Kidney (tissue), 14 donors: Measurements from ENCODE around the gene NOL9. TPM values are rescaled to one million over a fixed set of nuclear protein-coding genes. Genes with fewer than 3 reads are reported as not detected.
A peak's percentile ranks its signal among the peaks of the same experiment; 100 is the strongest.

Experiments used
- DNase-seq, 5 donors: peaks; one replicate each; pipeline ENCODE4 v3.0.0-alpha.2; 2013 to 2020
- FAIRE-seq: peaks from 2 replicates; lab custom pipeline; 2012; peaks lifted over from hg19 to GRCh38; lab: Jason Lieb, UNC
- H3K27ac ChIP-seq, 2 donors: one replicate each; pipeline ENCODE4 v1.7.0; 2013; ENCODE audit warnings: low read depth in 2 of 2, low read length in 2 of 2, inconsistent platforms in 1 of 2
- H3K27me3 ChIP-seq: one replicate; pipeline ENCODE4 v1.7.1; 2013; ENCODE audit warnings: low read length, inconsistent platforms; ENCODE audit not compliant: control insufficient read depth, insufficient read depth
- H3K36me3 ChIP-seq, 3 donors: one replicate each; pipeline versions ENCODE4 v1.7.0 to v1.7.1; 2013; ENCODE audit warnings: low read length in 3 of 3, control low read depth in 1 of 3, inconsistent platforms in 1 of 3; ENCODE audit not compliant: insufficient read depth in 3 of 3, control insufficient read depth in 2 of 3
- H3K4me1 ChIP-seq, 3 donors: one replicate each; pipeline versions ENCODE4 v1.7.0 to v1.7.1; 2013; ENCODE audit warnings: low read length in 3 of 3, inconsistent platforms in 1 of 3, low read depth in 1 of 3; ENCODE audit not compliant: control insufficient read depth in 2 of 3, insufficient read depth in 2 of 3
- H3K4me3 ChIP-seq, 3 donors: one replicate each; pipeline versions ENCODE4 v1.7.0 to v1.8.1; 2013; ENCODE audit warnings: low read length in 3 of 3, control low read depth in 1 of 3, inconsistent platforms in 1 of 3
- H3K9ac ChIP-seq, 3 donors: one replicate each; pipeline versions ENCODE4 v1.7.0 to v1.7.1; 2013; ENCODE audit warnings: low read length in 3 of 3, control low read depth in 1 of 3, inconsistent platforms in 1 of 3
- H3K9me3 ChIP-seq, 3 donors: one replicate each; pipeline versions ENCODE4 v1.7.0 to v1.7.1; 2013; ENCODE audit warnings: low read length in 3 of 3, control low read depth in 1 of 3, inconsistent platforms in 1 of 3; ENCODE audit not compliant: control insufficient read depth in 2 of 3, insufficient read depth in 1 of 3
- intact Hi-C: fragments of 100-400 bp; cut with DNase I; formaldehyde crosslinking; loops from one replicate; pipeline ENCODE4 v1.11.1; 2022
- polyA plus RNA-seq: library from polyadenylated mRNA; stranded (reverse); fragments of 350-450 nt; fragmentation: Illumina TruSeq; extraction: RNeasy Lipid Tissue Mini Kit (QIAGEN cat#74804); gene quantifications from one replicate; pipeline ENCODE4 v1.2.3, GENCODE V29; 2014; ENCODE audit warnings: low read depth, low replicate concordance; ENCODE audit not compliant: insufficient read depth
- total RNA-seq: library from RNA; stranded (reverse); fragmentation: NEBNext Ultra II Directional; extraction: Animal tissue kit (Norgen Biotek cat#: 25700); gene quantifications from one replicate; pipeline ENCODE4 v1.2.1, GENCODE V29; 2021
- TF ChIP-seq, protein P1 (sequence below): IDR thresholded peaks from 3 replicates; pipeline ENCODE4 v1.5.1; 2012; ENCODE audit warnings: mild to moderate bottlenecking, moderate library complexity, borderline replicate concordance; ENCODE audit not compliant: insufficient read depth; ENCODE audit errors: extremely low read depth
- donor health status: control.
- donor health status: control.
- donor health status: control.
- donor health status: control.
- donor health status: control.
- donor health status: DM: yes; HTN: yes; CAD: no.
- donor health status: Normal renal cell carcinoma (clear cell type).

The NOL9 gene
- total and polyA plus RNA-seq, 2 donors from 2014 or later = 4.3 to 28.7 TPM

DNA sequence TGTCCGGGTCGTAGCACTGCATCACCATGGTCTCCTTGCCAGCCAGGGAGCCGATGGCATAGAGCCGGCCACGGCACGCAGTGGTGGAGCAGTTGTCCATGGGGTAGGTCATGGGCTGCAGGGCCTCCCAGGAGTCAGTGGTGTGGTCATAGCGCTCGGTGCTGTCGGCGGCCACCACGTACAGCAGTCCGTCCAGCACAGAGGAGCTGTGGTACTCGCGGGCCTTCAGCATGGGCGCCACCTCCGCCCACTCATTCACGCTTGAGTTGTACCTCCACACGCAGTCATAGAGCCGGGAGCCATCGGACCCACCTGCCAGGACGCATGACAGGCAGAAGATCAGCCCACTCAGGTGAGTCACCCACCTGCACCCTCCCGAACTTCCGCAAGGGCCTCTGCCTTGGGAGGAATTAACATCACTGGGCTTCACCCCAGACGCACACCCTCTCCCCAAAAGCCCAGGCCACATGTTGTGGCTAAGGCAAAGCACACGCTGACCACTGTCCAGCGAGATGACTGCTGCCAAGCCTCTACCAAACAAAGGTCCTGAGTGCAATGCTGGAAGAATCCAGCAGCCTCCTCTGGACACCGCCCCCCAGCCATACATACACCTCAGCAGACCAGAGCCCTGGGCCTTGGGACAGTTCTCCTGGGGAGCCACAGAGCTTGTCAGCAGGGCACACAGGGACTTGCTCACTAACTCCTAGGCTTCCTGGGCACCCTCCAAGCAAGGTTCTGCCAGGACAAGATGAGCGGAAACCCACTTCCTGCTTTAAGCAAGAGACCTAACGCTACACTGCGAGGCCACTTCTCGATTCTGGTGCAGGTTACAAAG lies 45.0 kb upstream of the NOL9 start:
- TF ChIP-seq, protein P1, sequence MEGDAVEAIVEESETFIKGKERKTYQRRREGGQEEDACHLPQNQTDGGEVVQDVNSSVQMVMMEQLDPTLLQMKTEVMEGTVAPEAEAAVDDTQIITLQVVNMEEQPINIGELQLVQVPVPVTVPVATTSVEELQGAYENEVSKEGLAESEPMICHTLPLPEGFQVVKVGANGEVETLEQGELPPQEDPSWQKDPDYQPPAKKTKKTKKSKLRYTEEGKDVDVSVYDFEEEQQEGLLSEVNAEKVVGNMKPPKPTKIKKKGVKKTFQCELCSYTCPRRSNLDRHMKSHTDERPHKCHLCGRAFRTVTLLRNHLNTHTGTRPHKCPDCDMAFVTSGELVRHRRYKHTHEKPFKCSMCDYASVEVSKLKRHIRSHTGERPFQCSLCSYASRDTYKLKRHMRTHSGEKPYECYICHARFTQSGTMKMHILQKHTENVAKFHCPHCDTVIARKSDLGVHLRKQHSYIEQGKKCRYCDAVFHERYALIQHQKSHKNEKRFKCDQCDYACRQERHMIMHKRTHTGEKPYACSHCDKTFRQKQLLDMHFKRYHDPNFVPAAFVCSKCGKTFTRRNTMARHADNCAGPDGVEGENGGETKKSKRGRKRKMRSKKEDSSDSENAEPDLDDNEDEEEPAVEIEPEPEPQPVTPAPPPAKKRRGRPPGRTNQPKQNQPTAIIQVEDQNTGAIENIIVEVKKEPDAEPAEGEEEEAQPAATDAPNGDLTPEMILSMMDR = no peak
- intact Hi-C loops = no loop called here
- H3K27me3 ChIP-seq = no peaks in the 10 kb centered on the region
- H3K36me3 ChIP-seq = peaks cover 0 to 27% (median 24%) of the 10 kb centered on the region in 3 donors
- peaks cover 4 to 47% (median 32%) of the 10 kb centered on the region in 3 donors for H3K4me1 ChIP-seq
- DNase-seq (peak in 1 of 5 donors; percentile 84), FAIRE-seq (no peak)
- H3K9me3 ChIP-seq = no peaks in the 10 kb centered on the region
- H3K4me3 ChIP-seq = peak overlapping the region in 2 of 3 donors; percentile 35 to 59
- peak overlapping the region in 1 of 3 donors; percentile 78 for H3K9ac ChIP-seq
- peak overlapping the region; percentile 26 to 43 for H3K27ac ChIP-seq

DNA sequence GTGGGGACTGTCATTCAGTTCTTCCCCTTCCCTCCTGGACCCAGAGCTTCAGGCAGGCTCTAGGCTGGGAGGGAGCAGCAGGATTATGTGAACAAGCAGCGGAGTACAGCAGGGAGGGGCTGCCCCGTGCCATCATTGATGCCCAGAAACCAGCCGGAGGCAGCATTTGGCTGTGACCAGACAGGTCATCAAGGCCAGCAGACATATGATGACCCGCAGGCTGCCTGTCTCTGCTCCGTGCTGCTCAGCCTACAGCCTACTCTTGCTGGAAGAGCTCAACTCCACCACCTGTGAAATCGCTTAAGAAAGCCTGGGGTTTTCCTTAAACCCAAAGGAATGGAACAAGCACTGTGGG lies 43.4 kb upstream of the NOL9 start:
- intact Hi-C loops = no loop called here
- Histone ChIP-seq H3K27ac (peak overlapping the region in 1 of 2 donors; percentile 10), H3K9me3 (no peaks in the 10 kb centered on the region), H3K4me3 (no peak overlapping the region), H3K4me1 (peaks cover 0 to 38% (median 23%) of the 10 kb centered on the region in 3 donors), H3K36me3 (peaks cover 0 to 43% (median 36%) of the 10 kb centered on the region in 3 donors), H3K9ac (peak overlapping the region in 1 of 3 donors; percentile 21), H3K27me3 (no peaks in the 10 kb centered on the region)
- TF ChIP-seq, protein P1 = no peak
- DNase-seq (no peak), FAIRE-seq (no peak)

DNA sequence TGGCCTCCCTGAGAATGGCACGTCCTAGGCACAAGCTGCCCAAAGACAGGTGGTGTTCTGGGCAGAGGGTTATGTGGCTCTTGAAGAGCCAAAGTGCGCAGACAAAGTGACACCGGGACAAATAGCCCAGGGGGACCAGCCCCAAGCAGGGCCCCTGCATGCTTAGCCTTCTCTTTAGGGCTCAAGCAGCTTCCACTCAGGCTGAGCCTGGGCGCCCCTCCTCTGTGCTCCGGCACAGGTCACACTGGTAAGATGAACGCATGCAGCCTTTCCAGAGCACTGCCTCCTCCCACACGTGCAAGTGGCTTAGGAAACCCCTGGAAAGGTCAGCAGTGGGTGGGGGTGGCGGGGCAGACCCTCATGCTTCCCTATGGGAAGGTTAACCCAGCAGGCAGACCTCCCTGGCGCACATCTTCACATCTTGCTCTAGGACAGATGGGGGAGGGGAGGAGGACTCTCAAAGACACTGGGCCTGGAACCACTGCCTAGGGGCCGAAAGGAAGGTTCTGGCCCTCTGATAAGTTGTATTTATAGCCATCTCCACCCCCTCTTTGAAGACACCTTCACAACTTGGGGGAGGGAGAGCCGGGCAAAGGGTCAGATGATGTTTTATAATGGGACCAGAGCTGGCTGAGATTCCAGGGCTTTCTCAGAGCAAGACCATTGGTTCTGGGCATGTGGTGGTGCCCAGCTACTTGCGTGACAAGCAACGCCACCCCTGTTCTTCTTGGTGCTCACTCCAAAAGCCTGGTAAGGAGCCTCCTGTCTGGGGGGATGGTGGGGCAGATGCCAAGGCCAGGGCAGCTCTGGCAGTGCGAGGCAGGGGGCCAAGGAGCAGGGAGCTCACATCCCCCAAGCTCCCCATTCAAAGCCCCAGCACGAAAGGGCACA lies 42.8 kb upstream of the NOL9 start:
- Histone ChIP-seq H3K4me1 (peaks cover 0 to 38% (median 23%) of the 10 kb centered on the region in 3 donors), H3K4me3 (no peak overlapping the region), H3K9ac (peak overlapping the region in 2 of 3 donors; percentile 21 to 26), H3K36me3 (peaks cover 0 to 49% (median 36%) of the 10 kb centered on the region in 3 donors), H3K9me3 (no peaks in the 10 kb centered on the region), H3K27ac (peak overlapping the region in 1 of 2 donors; percentile 10), H3K27me3 (no peaks in the 10 kb centered on the region)
- no peak for FAIRE-seq
- intact Hi-C loops = no loop called here
- TF ChIP-seq, protein P1 = no peak
- no peak for DNase-seq
